GM23338 (cell line): ENCODE data around the gene BMPER. TPM values are rescaled to one million over a fixed set of nuclear protein-coding genes. Genes with fewer than 3 reads are reported as not detected.

Experiments used
- ATAC-seq: fragments of 200-7000 bp; cut with Tn5 transposase; 3 replicates; pipeline ENCODE4 v1.9.1; 2020
- DNase-seq: peaks from one replicate; pipeline ENCODE4 v3.0.0-alpha.2; 2015; ENCODE audit warnings: low spot score
- H2AFZ ChIP-seq: fragments of 200-600 bp; sonication (generic); 2 replicates; pipeline ENCODE4 v1.8.0; 2016; ENCODE audit warnings: antibody characterized with exemption, mild to moderate bottlenecking, moderate library complexity
- H3F3A ChIP-seq: fragments of 200-600 bp; sonication (generic); replicated peaks from 2 replicates; pipeline ENCODE4 v1.8.0; 2017; ENCODE audit warnings: antibody characterized with exemption, mixed run types, low read depth
- H3K27ac ChIP-seq: fragments of 200-600 bp; sonication (generic); 2 replicates; pipeline ENCODE4 v1.6.1; 2016; ENCODE audit warnings: low read depth
- H3K27me3 ChIP-seq: fragments of 200-600 bp; sonication (generic); 2 replicates; pipeline ENCODE4 v1.8.0; 2016; ENCODE audit warnings: mild to moderate bottlenecking, mixed run types, moderate library complexity; ENCODE audit not compliant: insufficient read depth
- H3K36me3 ChIP-seq: fragments of 200-600 bp; sonication (generic); 2 replicates; pipeline ENCODE4 v1.8.0; 2016; ENCODE audit warnings: mild to moderate bottlenecking; ENCODE audit not compliant: insufficient read depth
- H3K4me1 ChIP-seq: fragments of 200-600 bp; sonication (generic); 2 replicates; pipeline ENCODE4 v1.8.0; 2016; ENCODE audit warnings: mild to moderate bottlenecking, moderate library complexity; ENCODE audit not compliant: insufficient read depth
- H3K4me2 ChIP-seq: fragments of 200-600 bp; sonication (generic); 2 replicates; pipeline ENCODE4 v1.7.1; 2017; ENCODE audit warnings: mixed run types
- H3K4me3 ChIP-seq: fragments of 200-600 bp; sonication (generic); 2 replicates; pipeline ENCODE4 v1.6.1; 2016; ENCODE audit warnings: mixed run types
- H3K79me2 ChIP-seq: fragments of 200-600 bp; sonication (generic); replicated peaks from 2 replicates; pipeline ENCODE4 v1.8.0; 2017; ENCODE audit warnings: mild to moderate bottlenecking; ENCODE audit not compliant: insufficient read depth
- H3K9me2 ChIP-seq: fragments of 200-600 bp; sonication (generic); 2 replicates; pipeline ENCODE4 v1.8.0; 2017; ENCODE audit not compliant: insufficient read depth
- H4K20me1 ChIP-seq: fragments of 200-600 bp; sonication (generic); replicated peaks from 2 replicates; pipeline ENCODE4 v1.8.0; 2017; ENCODE audit warnings: mild to moderate bottlenecking; ENCODE audit not compliant: insufficient read depth
- H3K27ac Mint-ChIP-seq: 2 replicates; pipeline ENCODE4 v1.8.0; 2020; ENCODE audit warnings: inconsistent platforms, mild to moderate bottlenecking, moderate library complexity, mixed read lengths
- H3K27me3 Mint-ChIP-seq: 3 replicates; pipeline ENCODE4 v1.8.0; 2022; ENCODE audit warnings: low read depth, mild to moderate bottlenecking, moderate library complexity, mixed read lengths, inconsistent platforms; ENCODE audit not compliant: insufficient read depth, poor library complexity
- H3K36me3 Mint-ChIP-seq: 3 replicates; pipeline ENCODE4 v1.8.0; 2021; ENCODE audit warnings: low read depth, mild to moderate bottlenecking, inconsistent platforms, moderate library complexity, mixed read lengths
- H3K4me1 Mint-ChIP-seq: 3 replicates; pipeline ENCODE4 v1.8.0; 2020; ENCODE audit warnings: mild to moderate bottlenecking, inconsistent platforms, mixed read lengths
- H3K4me3 Mint-ChIP-seq: 3 replicates; pipeline ENCODE4 v1.8.0; 2021; ENCODE audit warnings: moderate library complexity, mild to moderate bottlenecking, inconsistent platforms, mixed read lengths
- H3K9me3 Mint-ChIP-seq: 3 replicates; pipeline ENCODE4 v1.8.0; 2020; ENCODE audit warnings: moderate library complexity, mild to moderate bottlenecking, inconsistent platforms, mixed read lengths
- CTCF ChIP-seq, 2 experiments: fragments of 200-600 bp in 1 of 2; sonication (generic) in 1 of 2; conservative IDR thresholded peaks; 2 replicates each; pipeline versions ENCODE4 v1.5.1 to v1.6.1; 2016 to 2017; ENCODE audit warnings: antibody characterized with exemption in 2 of 2, low read depth in 2 of 2, mild to moderate bottlenecking in 2 of 2, moderate library complexity in 1 of 2
- ETS1 ChIP-seq: IDR thresholded peaks from 2 replicates; pipeline ENCODE4 v1.6.1; 2016; ENCODE audit warnings: antibody characterized with exemption
- EZH2phosphoT487 ChIP-seq: fragments of 200-600 bp; sonication (generic); IDR thresholded peaks from one replicate; pipeline ENCODE4 v1.8.1; 2018; ENCODE audit warnings: antibody characterized with exemption; ENCODE audit not compliant: unreplicated experiment
- JUNB ChIP-seq: IDR thresholded peaks from one replicate; pipeline ENCODE4 v1.6.1; 2016; ENCODE audit warnings: antibody characterized with exemption; ENCODE audit not compliant: unreplicated experiment
- NANOG ChIP-seq: IDR thresholded peaks from 2 replicates; pipeline ENCODE4 v1.6.1; 2016; ENCODE audit warnings: antibody characterized with exemption, borderline replicate concordance
- POLR2AphosphoS5 ChIP-seq: IDR thresholded peaks from 2 replicates; pipeline ENCODE4 v1.6.1; 2016; ENCODE audit warnings: antibody characterized with exemption, low read depth
- REST ChIP-seq: IDR thresholded peaks from one replicate; pipeline ENCODE4 v1.6.1; 2018; ENCODE audit warnings: antibody characterized with exemption; ENCODE audit not compliant: unreplicated experiment
- STAT1 ChIP-seq: IDR thresholded peaks from one replicate; pipeline ENCODE4 v1.6.1; 2016; ENCODE audit warnings: antibody characterized with exemption; ENCODE audit not compliant: unreplicated experiment
- ZNF331 ChIP-seq: fragments of 250-450 bp; sonication (Bioruptor Pico); IDR thresholded peaks from 2 replicates; pipeline ENCODE4 v1.5.0; 2020; ENCODE audit warnings: low read depth, mild to moderate bottlenecking, moderate library complexity
- polyA plus RNA-seq: library from polyadenylated mRNA; unstranded; fragments of >200 nt; fragmentation: Nextera tagmentation; extraction: Ambion mirVana; gene quantifications from 2 replicates; pipeline ENCODE4 v1.2.1, GENCODE V29; 2016
- total RNA-seq: library from RNA; depleted of rRNA; stranded (reverse); fragments of >200 nt; shearing (Covaris generic); gene quantifications from 2 replicates; pipeline ENCODE4 v1.2.3, GENCODE V29; 2014

Gene BMPER
- total and polyA plus RNA-seq, 2 experiments from 2014 or later: 0.53 to 1.4 TPM

GRCh38 chr7:34019301-34019790 is 114.0 kb downstream of the BMPER start:
- Histone ChIP-seq H3K27me3 (no peaks in the 10 kb centered on the region), H3K4me2 (no peak overlapping the region), H3K27ac (no peak overlapping the region), H2AFZ (no peak overlapping the region), H3K4me3 (no peak overlapping the region), H3K36me3 (no peaks in the 10 kb centered on the region), H3K79me2 (no peaks in the 10 kb centered on the region), H3K9me2 (peaks cover 16% of the 10 kb centered on the region; the same call in 1 of the 2 replicates), H4K20me1 (no peaks in the 10 kb centered on the region), H3K4me1 (no peaks in the 10 kb centered on the region), H3F3A (no peaks in the 10 kb centered on the region)
- Mint-ChIP-seq H3K36me3 (no peaks in the 10 kb centered on the region), H3K27ac (no peak overlapping the region), H3K4me3 (no peak overlapping the region), H3K27me3 (peaks cover 2% of the 10 kb centered on the region), H3K4me1 (peaks cover 3% of the 10 kb centered on the region; the same call in 1 of the 3 replicates), H3K9me3 (no peaks in the 10 kb centered on the region)
- ATAC-seq (no peak), DNase-seq (no peak)
- TF ChIP-seq POLR2AphosphoS5 (no peak), NANOG (no peak), ETS1 (no peak), JUNB (no peak), ZNF331 (CRISPR knock-in tag) (no peak), REST (no peak), EZH2phosphoT487 (no peak), CTCF (conservative IDR thresholded peaks at IDR 0.05; ENCODE audit: low read depth in 2 of 2) (no peak)

GRCh38 chr7:34022626-34023025 is 117.3 kb downstream of the BMPER start:
- no peaks in the 10 kb centered on the region for H3K36me3 Mint-ChIP-seq
- Histone ChIP-seq H3K4me1 (0 out of 2 replicates have a peak, but pooled peaks cover 3% of the 10 kb centered on the region), H3K36me3 (no peaks in the 10 kb centered on the region), H3K79me2 (no peaks in the 10 kb centered on the region), H3K9me2 (peaks cover 6% of the 10 kb centered on the region; the same call in 1 of the 2 replicates), H3K4me3 (no peak overlapping the region), H4K20me1 (no peaks in the 10 kb centered on the region), H3K27ac (no peak overlapping the region), H3K27me3 (no peaks in the 10 kb centered on the region), H3F3A (no peaks in the 10 kb centered on the region), H2AFZ (no peak overlapping the region), H3K4me2 (no peak overlapping the region)
- H3K9me3 Mint-ChIP-seq: no peaks in the 10 kb centered on the region
- no peak for TF ChIP-seq STAT1
- TF ChIP-seq NANOG: no peak
- TF ChIP-seq ZNF331 (CRISPR knock-in tag): no peak
- TF ChIP-seq CTCF (conservative IDR thresholded peaks at IDR 0.05; ENCODE audit: low read depth in 2 of 2): no peak
- no peak for DNase-seq
- H3K4me1 Mint-ChIP-seq: peaks cover 5% of the 10 kb centered on the region
- H3K27ac Mint-ChIP-seq: no peak overlapping the region
- no peak for ATAC-seq
- H3K4me3 Mint-ChIP-seq: no peak overlapping the region
- peaks cover 2% of the 10 kb centered on the region for H3K27me3 Mint-ChIP-seq
